ENCODE results near the gene FCHSD2.

DNA sequence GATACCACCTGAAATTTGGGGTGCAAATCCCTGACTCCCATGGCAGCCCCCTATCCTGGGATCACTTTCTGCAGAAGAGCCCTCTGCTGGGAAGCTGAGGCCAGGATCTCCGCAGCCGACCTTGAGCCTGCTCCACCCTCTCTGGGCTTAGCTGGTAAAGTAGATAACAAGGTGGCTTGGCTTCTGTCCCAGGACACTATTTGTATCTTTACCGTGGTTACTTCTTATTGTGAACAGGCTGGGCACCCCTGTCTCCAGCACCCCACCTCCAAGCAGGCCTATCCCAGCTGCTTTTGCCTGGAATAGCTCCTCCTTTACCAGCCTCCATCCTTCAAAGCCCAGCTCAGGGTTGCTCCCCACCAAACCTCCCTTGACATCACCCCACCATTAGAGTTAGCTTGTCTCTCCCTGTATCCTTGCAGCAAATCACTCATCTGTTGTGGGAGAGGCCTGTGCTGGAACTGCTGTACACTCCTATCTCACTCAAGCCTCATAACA is 40.8 kb upstream of the FCHSD2 start:
- TF ChIP-seq EP300 (IDR thresholded peaks at IDR 0.05), result no peak
- TF ChIP-seq, protein P1, sequence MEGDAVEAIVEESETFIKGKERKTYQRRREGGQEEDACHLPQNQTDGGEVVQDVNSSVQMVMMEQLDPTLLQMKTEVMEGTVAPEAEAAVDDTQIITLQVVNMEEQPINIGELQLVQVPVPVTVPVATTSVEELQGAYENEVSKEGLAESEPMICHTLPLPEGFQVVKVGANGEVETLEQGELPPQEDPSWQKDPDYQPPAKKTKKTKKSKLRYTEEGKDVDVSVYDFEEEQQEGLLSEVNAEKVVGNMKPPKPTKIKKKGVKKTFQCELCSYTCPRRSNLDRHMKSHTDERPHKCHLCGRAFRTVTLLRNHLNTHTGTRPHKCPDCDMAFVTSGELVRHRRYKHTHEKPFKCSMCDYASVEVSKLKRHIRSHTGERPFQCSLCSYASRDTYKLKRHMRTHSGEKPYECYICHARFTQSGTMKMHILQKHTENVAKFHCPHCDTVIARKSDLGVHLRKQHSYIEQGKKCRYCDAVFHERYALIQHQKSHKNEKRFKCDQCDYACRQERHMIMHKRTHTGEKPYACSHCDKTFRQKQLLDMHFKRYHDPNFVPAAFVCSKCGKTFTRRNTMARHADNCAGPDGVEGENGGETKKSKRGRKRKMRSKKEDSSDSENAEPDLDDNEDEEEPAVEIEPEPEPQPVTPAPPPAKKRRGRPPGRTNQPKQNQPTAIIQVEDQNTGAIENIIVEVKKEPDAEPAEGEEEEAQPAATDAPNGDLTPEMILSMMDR (IDR thresholded peaks at IDR 0.05), result no peak

All from suprapubic skin (tissue), 3 donors.